Erythroblast (primary cell): ENCODE measurements around the gene RPS6KA3.

Experiments
- GATA1 ChIP-seq: IDR thresholded peaks from 2 replicates; pipeline ENCODE4 v1.6.1; 2011; ENCODE audit warnings: low read depth, mild to moderate bottlenecking, control low read depth, low read length, moderate library complexity
- POLR2A ChIP-seq: IDR thresholded peaks from 2 replicates; pipeline ENCODE4 v1.6.1; 2011; ENCODE audit warnings: mild to moderate bottlenecking, low read length

- TF ChIP-seq POLR2A = no peak
- no peak for TF ChIP-seq GATA1
Measured at GRCh38 chrX:20173313-20173712, 93.4 kb downstream of the RPS6KA3 start.
